Right lobe of liver (tissue), 6 donors: ENCODE data around the gene TTC31. TPM values are rescaled to one million over a fixed set of nuclear protein-coding genes. Genes with fewer than 3 reads are reported as not detected.

Source experiments
- ATAC-seq, 4 donors: fragments of 200-7000 bp; cut with Tn5 transposase; one replicate each; pipeline ENCODE4 v1.9.1; 2020; ENCODE audit warnings: mild to moderate bottlenecking in 4 of 4, moderate library complexity in 4 of 4
- DNase-seq, 3 donors: peaks; one replicate each; pipeline ENCODE4 v3.0.0-alpha.2; 2020
- H3K27ac ChIP-seq, 3 donors: fragments of 200-600 bp; one replicate each; pipeline ENCODE4 v1.8.0; 2022
- H3K27me3 ChIP-seq, 2 donors: fragments of 200-600 bp; one replicate each; pipeline ENCODE4 v1.8.0; 2022
- H3K36me3 ChIP-seq, 4 donors: fragments of 200-600 bp; sonication (generic) in 1 of 4; one replicate each; pipeline versions ENCODE4 v1.5.1 to v1.8.0; 2017 to 2022; ENCODE audit warnings: control low read depth in 1 of 4
- H3K4me1 ChIP-seq, 4 donors: fragments of 200-600 bp; sonication (generic) in 1 of 4; one replicate each; pipeline versions ENCODE4 v1.5.1 to v1.8.0; 2017 to 2022; ENCODE audit warnings: control low read depth in 1 of 4
- H3K4me3 ChIP-seq, 3 donors: fragments of 200-600 bp; one replicate each; pipeline ENCODE4 v1.8.0; 2022
- H3K9me3 ChIP-seq, 4 donors: fragments of 200-600 bp; sonication (generic) in 1 of 4; one replicate each; pipeline versions ENCODE4 v1.5.1 to v1.8.0; 2017 to 2022; ENCODE audit warnings: control low read depth in 1 of 4
- POLR2A ChIP-seq: fragments of 450-650 bp; IDR thresholded peaks from one replicate; pipeline ENCODE4 v1.6.1; 2017; ENCODE audit warnings: antibody characterized with exemption, mild to moderate bottlenecking
- WGBS: methylation state at CpG from one replicate; pipeline ENCODE4 v1.1.6; 2018; ENCODE audit warnings: low coverage, low lambda C conversion rate; ENCODE audit not compliant: insufficient coverage; ENCODE audit errors: missing lambda C conversion rate; 5-methylcytosine and 5-hydroxymethylcytosine counted together
- intact Hi-C, 2 donors: fragments of 100-400 bp; cut with DNase I; formaldehyde crosslinking; loops; one replicate each; pipeline versions ENCODE4 v1.11.2 to v1.14.1; 2022
- total RNA-seq, 6 experiments: library from RNA; depleted of rRNA in 2 of 6; stranded (reverse); fragments of >200 nt in 2 of 6; fragmentation: NEBNext Ultra II Directional in 3 of 6; extraction: Animal tissue kit (Norgen Biotek cat#: 25700) in 3 of 6; gene quantifications; one replicate each; pipeline versions ENCODE4 v1.1.0 to v1.2.4, GENCODE V29; 2016 to 2023
- TF ChIP-seq, protein P1 (sequence below), 4 donors: fragments of 200-600 bp in 3 of 4; fragments of 450-650 bp in 1 of 4; IDR thresholded peaks; one replicate each; pipeline versions ENCODE4 v1.5.1 to v1.8.0; 2016 to 2022; ENCODE audit warnings: antibody characterized with exemption in 4 of 4, mild to moderate bottlenecking in 2 of 4
- donor health status: DM: no; HTN: yes; CAD: no.
- donor health status: DM: no; HTN: no; CAD: no.
- donor health status: DM: no; HTN: no; CAD: no.
- donor health status: DM: no; HTN: yes; CAD: no.
- donor health status: DM: no; HTN: yes; CAD: no.

The TTC31 gene
- total RNA-seq, 6 experiments from 2014 or later = 14.5 to 31.5 (median 26.7) TPM

DNA sequence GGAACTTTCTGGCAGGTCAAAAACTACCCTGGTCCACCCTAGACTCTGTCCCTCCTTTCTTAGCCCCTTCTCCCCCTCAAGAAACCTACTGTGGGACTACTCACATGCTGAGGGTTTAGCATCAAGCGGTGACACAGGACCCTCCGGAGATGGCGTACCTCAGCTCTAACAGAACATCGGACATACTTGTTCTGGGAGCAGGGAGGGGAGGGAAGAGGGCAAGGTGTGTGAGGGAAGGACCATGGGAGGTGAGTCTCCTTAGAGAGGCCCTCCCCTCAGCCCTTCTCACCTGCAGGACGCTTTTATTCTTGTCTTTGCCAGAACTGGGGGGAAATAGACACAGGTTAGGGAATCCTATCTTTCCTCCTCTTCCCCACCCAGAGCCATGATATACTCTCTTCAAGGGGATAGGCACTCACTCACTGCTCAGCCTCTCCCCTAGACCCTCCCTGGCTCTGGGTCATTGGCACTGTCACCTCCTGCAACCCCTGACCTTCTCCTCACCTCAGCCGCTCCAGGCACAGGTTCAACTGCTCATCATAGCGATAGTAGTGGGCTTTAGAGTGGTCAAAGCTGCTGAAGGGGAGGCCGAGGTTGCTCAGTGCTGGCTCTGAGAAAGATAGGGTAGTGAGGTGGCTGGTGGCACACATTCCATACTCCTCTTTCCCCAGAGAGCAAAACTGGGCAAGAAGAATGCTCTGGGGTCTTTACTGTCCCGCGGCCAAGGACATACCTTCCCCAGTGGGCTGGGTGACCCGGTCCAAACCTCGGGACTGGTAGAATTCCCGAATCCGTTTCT, 22.8 kb downstream of the TTC31 start:
- TF ChIP-seq, protein P1, sequence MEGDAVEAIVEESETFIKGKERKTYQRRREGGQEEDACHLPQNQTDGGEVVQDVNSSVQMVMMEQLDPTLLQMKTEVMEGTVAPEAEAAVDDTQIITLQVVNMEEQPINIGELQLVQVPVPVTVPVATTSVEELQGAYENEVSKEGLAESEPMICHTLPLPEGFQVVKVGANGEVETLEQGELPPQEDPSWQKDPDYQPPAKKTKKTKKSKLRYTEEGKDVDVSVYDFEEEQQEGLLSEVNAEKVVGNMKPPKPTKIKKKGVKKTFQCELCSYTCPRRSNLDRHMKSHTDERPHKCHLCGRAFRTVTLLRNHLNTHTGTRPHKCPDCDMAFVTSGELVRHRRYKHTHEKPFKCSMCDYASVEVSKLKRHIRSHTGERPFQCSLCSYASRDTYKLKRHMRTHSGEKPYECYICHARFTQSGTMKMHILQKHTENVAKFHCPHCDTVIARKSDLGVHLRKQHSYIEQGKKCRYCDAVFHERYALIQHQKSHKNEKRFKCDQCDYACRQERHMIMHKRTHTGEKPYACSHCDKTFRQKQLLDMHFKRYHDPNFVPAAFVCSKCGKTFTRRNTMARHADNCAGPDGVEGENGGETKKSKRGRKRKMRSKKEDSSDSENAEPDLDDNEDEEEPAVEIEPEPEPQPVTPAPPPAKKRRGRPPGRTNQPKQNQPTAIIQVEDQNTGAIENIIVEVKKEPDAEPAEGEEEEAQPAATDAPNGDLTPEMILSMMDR (IDR thresholded peaks at IDR 0.05) = no peak
- TF ChIP-seq POLR2A = no peak
- intact Hi-C loops = no loop called here
- Histone ChIP-seq H3K36me3 (no peaks in the 10 kb centered on the region), H3K4me3 (peak overlapping the region in 2 of 3 donors; percentile 78 to 95), H3K27ac (no peak overlapping the region), H3K4me1 (peaks cover 0 to 42% (median 12%) of the 10 kb centered on the region in 4 donors), H3K27me3 (no peaks in the 10 kb centered on the region), H3K9me3 (no peaks in the 10 kb centered on the region)
- ATAC-seq (no peak), DNase-seq (no peak)
- WGBS = 70% methylated on average over 8 of the region's 14 CpGs

- 0% methylated on average over 27 of the region's 56 CpGs for WGBS
- DNase-seq (peak; percentile 99 to 100 (median 99)), ATAC-seq (peak; percentile 87 to 93 (median 88))
- intact Hi-C loops = no loop called here
- Histone ChIP-seq H3K4me3 (peak within 1 kb of the TSS; percentile 76 to 95 (median 78)), H3K9me3 (no peaks in the 10 kb centered on the region), H3K27ac (peak within 1 kb of the TSS; percentile 92 to 96 (median 94)), H3K4me1 (peaks cover 0 to 31% (median 12%) of the 10 kb centered on the region in 4 donors), H3K36me3 (no peaks in the 10 kb centered on the region), H3K27me3 (no peaks in the 10 kb centered on the region)
- TF ChIP-seq POLR2A = peak; percentile 45
- TF ChIP-seq, protein P1 (IDR thresholded peaks at IDR 0.05) = peak in 1 of 4 donors; percentile 19
Observed at GRCh38 chr2:74507145-74507925, 24.5 kb downstream of the TTC31 start, which contains the start of gene PCGF1. Gene PCGF1, minus strand, starts transcription at chr2:74507695. Its CDS starts 27 bp downstream, at chr2:74507668.

GRCh38 chr2:74507926-74508520, 25.1 kb downstream of the TTC31 start:
- Histone ChIP-seq H3K36me3 (no peaks in the 10 kb centered on the region), H3K27me3 (peaks cover under 1 to 4% of the 10 kb centered on the region in 2 donors), H3K27ac (peak overlapping the region; percentile 92 to 96 (median 94)), H3K4me3 (peak overlapping the region; percentile 76 to 95 (median 78)), H3K9me3 (no peaks in the 10 kb centered on the region), H3K4me1 (peaks cover 0 to 31% (median 12%) of the 10 kb centered on the region in 4 donors)
- intact Hi-C loops = no loop called here
- 11% methylated on average over 33 of the region's 38 CpGs for WGBS
- ATAC-seq (peak in 1 of 4 donors; percentile 6), DNase-seq (peak in 1 of 3 donors; percentile 42)
- no peak for TF ChIP-seq POLR2A
- TF ChIP-seq, protein P1 (IDR thresholded peaks at IDR 0.05) = no peak

DNA sequence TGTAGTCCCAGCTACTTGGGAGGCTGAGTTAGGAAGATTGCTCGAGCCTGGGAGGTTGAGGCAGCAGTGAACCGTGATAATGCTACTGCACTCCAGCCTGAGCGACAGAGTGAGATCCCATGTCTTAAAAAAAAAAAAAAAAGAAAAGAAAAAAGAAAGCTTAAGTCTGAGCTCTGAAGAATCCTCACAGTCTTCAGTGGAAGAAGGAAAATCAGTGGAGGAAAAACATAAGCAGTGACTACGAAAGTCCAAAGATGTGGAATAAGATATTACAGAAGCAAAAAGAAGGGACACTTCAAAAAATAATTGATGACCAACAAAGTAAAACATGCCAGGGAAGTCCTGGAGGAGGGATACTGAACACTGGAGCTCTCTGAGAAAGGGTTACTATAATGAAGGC, 27.4 kb downstream of the TTC31 start:
- ATAC-seq (no peak), DNase-seq (no peak)
- intact Hi-C loops = no loop called here
- Histone ChIP-seq H3K9me3 (no peaks in the 10 kb centered on the region), H3K27me3 (peaks cover 6 to 27% of the 10 kb centered on the region in 2 donors), H3K36me3 (no peaks in the 10 kb centered on the region), H3K4me3 (no peak overlapping the region), H3K4me1 (peaks cover 0 to 16% (median 6%) of the 10 kb centered on the region in 4 donors), H3K27ac (no peak overlapping the region)
- 85% methylated on average over 2 of the region's 4 CpGs for WGBS
- TF ChIP-seq, protein P1 (IDR thresholded peaks at IDR 0.05) = no peak
- TF ChIP-seq POLR2A = no peak
